Caco-2 (cell line): ENCODE results near the gene TMEM132C. TPM values are rescaled to one million over a fixed set of nuclear protein-coding genes. Genes with fewer than 3 reads are reported as not detected.

Experiments used
- BruUV-seq: library from RNA; stranded (reverse); fragments of 400-500 nt; replicated peaks from 2 replicates; lab custom pipeline; 2021; lab: Mats Ljungman, UMichigan
- CTCF ChIA-PET: fragments of 300-600 bp; sonication (Branson Sonifier 250); formaldehyde crosslinking; loops from one replicate; lab custom pipeline; 2022; ENCODE audit warnings: antibody characterized with exemption; lab: Charles Lee
- POLR2A ChIA-PET: fragments of 300-600 bp; sonication (Branson Sonifier 250); formaldehyde crosslinking; loops from one replicate; lab custom pipeline; 2022; ENCODE audit warnings: antibody characterized with exemption; lab: Charles Lee
- DNase-seq, 2 experiments: peaks; one replicate each; pipeline versions ENCODE4 v3.0.0 to v3.0.0-alpha.2; 2020 to 2022
- H3K27me3 ChIP-seq: replicated peaks from 2 replicates; pipeline ENCODE4 v1.6.0; 2011; ENCODE audit warnings: low read length; ENCODE audit not compliant: control insufficient read depth, insufficient read depth
- H3K36me3 ChIP-seq: 2 replicates; pipeline ENCODE4 v1.5.1; 2011; ENCODE audit warnings: low read length; ENCODE audit not compliant: control insufficient read depth, insufficient read depth
- H3K4me1 ChIP-seq: fragments of 250-450 bp; sonication (Bioruptor Pico); 2 replicates; pipeline ENCODE4 v1.5.1; 2020; ENCODE audit warnings: mild to moderate bottlenecking
- H3K4me3 ChIP-seq: 2 replicates; pipeline ENCODE4 v1.5.1; 2011; ENCODE audit warnings: low read depth, mild to moderate bottlenecking, control low read depth, low read length
- H3K9me3 ChIP-seq: fragments of 250-450 bp; sonication (Bioruptor Pico); 2 replicates; pipeline ENCODE4 v1.5.1; 2020; ENCODE audit warnings: mild to moderate bottlenecking, moderate library complexity
- H3K27ac Mint-ChIP-seq: one replicate; pipeline ENCODE4 v1.8.0; 2022; ENCODE audit warnings: mixed read lengths; ENCODE audit not compliant: unreplicated experiment
- H3K27me3 Mint-ChIP-seq: one replicate; pipeline ENCODE4 v1.8.0; 2022; ENCODE audit warnings: mixed read lengths; ENCODE audit not compliant: insufficient read depth, unreplicated experiment
- H3K36me3 Mint-ChIP-seq: one replicate; pipeline ENCODE4 v1.8.0; 2022; ENCODE audit warnings: mild to moderate bottlenecking, mixed read lengths; ENCODE audit not compliant: insufficient read depth, unreplicated experiment
- H3K4me1 Mint-ChIP-seq: one replicate; pipeline ENCODE4 v1.8.0; 2022; ENCODE audit warnings: low read depth, mixed read lengths; ENCODE audit not compliant: unreplicated experiment
- H3K4me3 Mint-ChIP-seq: one replicate; pipeline ENCODE4 v1.8.0; 2022; ENCODE audit warnings: mild to moderate bottlenecking, moderate library complexity, mixed read lengths; ENCODE audit not compliant: unreplicated experiment
- H3K9me3 Mint-ChIP-seq: one replicate; pipeline ENCODE4 v1.8.0; 2022; ENCODE audit warnings: mixed read lengths; ENCODE audit not compliant: unreplicated experiment
- intact Hi-C: fragments of 100-400 bp; cut with micrococcal nuclease; formaldehyde crosslinking; loops from one replicate; pipeline ENCODE4 v1.10.0; 2022; ENCODE audit not compliant: unreplicated experiment
- total RNA-seq: library from RNA; stranded (reverse); gene quantifications from 2 replicates; pipeline ENCODE4 v1.2.3, GENCODE V29; 2022
- TF ChIP-seq, protein P1 (sequence below), 2 experiments: fragments of 200-600 bp in 1 of 2; IDR thresholded peaks; 1 replicate in 1 of 2; 2 replicates in 1 of 2; pipeline versions ENCODE4 v1.5.1 to v1.8.0; 2011 to 2022; ENCODE audit warnings: antibody characterized with exemption in 1 of 2, control low read depth in 1 of 2, inconsistent platforms in 1 of 2, low read depth in 1 of 2, low read length in 1 of 2, mild to moderate bottlenecking in 1 of 2, moderate library complexity in 1 of 2; ENCODE audit not compliant: insufficient read depth in 1 of 2, severe bottlenecking in 1 of 2, unreplicated experiment in 1 of 2

Gene TMEM132C
- total RNA-seq, 1 experiment from 2014 or later, result not detected

DNA sequence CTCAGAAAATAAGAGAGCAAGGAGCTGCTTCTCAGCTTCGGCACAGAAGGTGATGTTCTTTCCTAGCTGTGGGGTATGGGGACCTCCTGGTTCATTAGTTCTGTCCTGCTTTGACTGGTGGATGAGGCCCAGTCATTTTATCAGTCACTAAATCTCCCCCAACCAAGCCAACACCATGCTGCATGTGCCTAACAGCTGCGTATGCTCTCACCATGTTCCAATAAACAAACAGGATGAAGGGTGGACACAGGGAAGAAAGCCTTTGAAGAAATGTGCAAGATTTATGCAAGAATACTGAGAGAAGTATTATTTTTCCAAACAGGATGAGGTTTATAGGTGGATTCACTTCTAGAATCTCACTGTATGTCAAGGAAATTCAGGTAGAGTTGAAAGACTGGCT lies 156.2 kb downstream of the TMEM132C start:
- POLR2A ChIA-PET, result no interaction called here
- no peak overlapping the region for H3K4me3 ChIP-seq
- intact Hi-C loops, result no loop called here
- no peaks in the 10 kb centered on the region for H3K4me1 ChIP-seq
- H3K36me3 Mint-ChIP-seq, result no peaks in the 10 kb centered on the region
- BruUV-seq, result no TSS peak
- peaks cover 5% of the 10 kb centered on the region for H3K27me3 Mint-ChIP-seq
- H3K36me3 ChIP-seq, result no peaks in the 10 kb centered on the region
- no peak for DNase-seq
- H3K4me3 Mint-ChIP-seq, result no peak overlapping the region
- H3K27me3 ChIP-seq, result no peaks in the 10 kb centered on the region
- CTCF ChIA-PET, result no interaction called here
- H3K4me1 Mint-ChIP-seq, result no peaks in the 10 kb centered on the region
- peaks cover 10% of the 10 kb centered on the region for H3K9me3 Mint-ChIP-seq
- TF ChIP-seq, protein P1, sequence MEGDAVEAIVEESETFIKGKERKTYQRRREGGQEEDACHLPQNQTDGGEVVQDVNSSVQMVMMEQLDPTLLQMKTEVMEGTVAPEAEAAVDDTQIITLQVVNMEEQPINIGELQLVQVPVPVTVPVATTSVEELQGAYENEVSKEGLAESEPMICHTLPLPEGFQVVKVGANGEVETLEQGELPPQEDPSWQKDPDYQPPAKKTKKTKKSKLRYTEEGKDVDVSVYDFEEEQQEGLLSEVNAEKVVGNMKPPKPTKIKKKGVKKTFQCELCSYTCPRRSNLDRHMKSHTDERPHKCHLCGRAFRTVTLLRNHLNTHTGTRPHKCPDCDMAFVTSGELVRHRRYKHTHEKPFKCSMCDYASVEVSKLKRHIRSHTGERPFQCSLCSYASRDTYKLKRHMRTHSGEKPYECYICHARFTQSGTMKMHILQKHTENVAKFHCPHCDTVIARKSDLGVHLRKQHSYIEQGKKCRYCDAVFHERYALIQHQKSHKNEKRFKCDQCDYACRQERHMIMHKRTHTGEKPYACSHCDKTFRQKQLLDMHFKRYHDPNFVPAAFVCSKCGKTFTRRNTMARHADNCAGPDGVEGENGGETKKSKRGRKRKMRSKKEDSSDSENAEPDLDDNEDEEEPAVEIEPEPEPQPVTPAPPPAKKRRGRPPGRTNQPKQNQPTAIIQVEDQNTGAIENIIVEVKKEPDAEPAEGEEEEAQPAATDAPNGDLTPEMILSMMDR (IDR thresholded peaks at IDR 0.05; ENCODE audit: insufficient read depth in 1 of 2, low read depth in 1 of 2, low read length in 1 of 2, severe bottlenecking in 1 of 2, unreplicated experiment in 1 of 2), result no peak
- H3K9me3 ChIP-seq, result no peaks in the 10 kb centered on the region
- H3K27ac Mint-ChIP-seq, result no peak overlapping the region

DNA sequence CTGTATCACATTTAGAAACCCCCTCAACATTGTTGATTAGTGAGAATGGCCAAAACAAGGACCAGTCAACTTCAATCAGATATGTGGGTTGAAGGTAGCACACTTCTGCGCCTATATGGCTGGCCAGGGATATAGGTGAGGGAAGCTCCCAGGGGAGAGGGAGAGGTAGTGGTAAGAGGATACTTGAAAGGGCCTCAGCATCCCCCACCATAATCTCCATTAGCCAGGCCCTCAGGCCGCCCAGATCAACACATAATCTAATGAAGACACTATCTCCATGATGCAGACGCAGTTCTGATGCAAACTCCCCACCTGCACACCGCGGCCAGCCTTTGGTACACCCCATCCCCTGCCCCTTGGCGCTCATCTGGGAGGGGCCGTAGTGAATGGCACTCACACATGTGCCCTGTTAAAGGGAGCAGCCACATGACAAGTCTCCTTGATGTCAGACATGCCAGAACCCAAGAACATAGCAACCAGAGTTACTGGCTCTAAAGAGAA lies 158.0 kb downstream of the TMEM132C start:
- H3K36me3 Mint-ChIP-seq, result no peaks in the 10 kb centered on the region
- peaks cover 8% of the 10 kb centered on the region for H3K9me3 Mint-ChIP-seq

DNA sequence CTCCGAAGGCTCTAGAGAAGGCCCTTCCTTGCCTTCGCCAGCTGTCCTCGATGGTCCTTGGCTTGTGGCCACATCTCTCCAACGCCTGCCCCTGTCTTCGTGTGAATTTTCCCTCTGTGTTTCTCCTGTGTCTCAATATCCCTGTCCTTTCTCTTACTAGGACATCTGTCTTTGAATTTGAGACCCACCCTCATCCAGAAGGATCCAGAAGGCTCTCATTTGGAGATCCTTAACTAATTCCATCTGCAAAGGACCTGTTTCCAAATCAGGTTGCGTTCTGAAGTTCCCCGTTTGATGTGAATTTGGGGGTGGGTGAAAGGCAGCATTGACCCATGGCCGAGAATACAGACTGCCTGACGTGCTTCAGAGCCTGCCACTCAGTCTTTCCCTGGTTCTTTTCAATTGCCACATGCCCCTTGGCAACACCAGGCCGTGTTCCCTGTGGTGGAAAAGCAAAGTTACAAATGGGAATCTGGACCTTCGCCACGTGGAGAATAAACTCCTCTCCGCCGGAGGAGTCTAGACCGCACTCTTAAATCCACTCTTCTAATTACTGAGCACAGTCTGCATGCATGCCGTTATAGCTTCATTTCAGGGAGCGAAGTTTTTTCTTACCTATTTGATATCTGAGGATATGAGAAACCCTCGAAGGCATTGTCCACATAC lies 158.8 kb downstream of the TMEM132C start:
- no TSS peak for BruUV-seq
- H3K9me3 ChIP-seq, result no peaks in the 10 kb centered on the region
- H3K27me3 Mint-ChIP-seq, result peaks cover 5% of the 10 kb centered on the region
- no peaks in the 10 kb centered on the region for H3K36me3 Mint-ChIP-seq
- H3K4me1 Mint-ChIP-seq, result no peaks in the 10 kb centered on the region
- POLR2A ChIA-PET, result no interaction called here
- H3K36me3 ChIP-seq, result no peaks in the 10 kb centered on the region
- CTCF ChIA-PET, result no interaction called here
- DNase-seq, result no peak
- H3K27me3 ChIP-seq, result no peaks in the 10 kb centered on the region
- H3K4me3 ChIP-seq, result no peak overlapping the region
- no peaks in the 10 kb centered on the region for H3K4me1 ChIP-seq
- H3K27ac Mint-ChIP-seq, result no peak overlapping the region
- no peak overlapping the region for H3K4me3 Mint-ChIP-seq
- intact Hi-C loops, result no loop called here
- TF ChIP-seq, protein P1 (IDR thresholded peaks at IDR 0.05; ENCODE audit: insufficient read depth in 1 of 2, low read depth in 1 of 2, low read length in 1 of 2, severe bottlenecking in 1 of 2, unreplicated experiment in 1 of 2), result no peak
- H3K9me3 Mint-ChIP-seq, result no peaks in the 10 kb centered on the region

More for the DNA sequence above, 158.0 kb downstream of the TMEM132C start:
- no peaks in the 10 kb centered on the region for H3K4me1 Mint-ChIP-seq
- CTCF ChIA-PET, result no interaction called here
- Histone ChIP-seq H3K9me3 (no peaks in the 10 kb centered on the region), H3K4me1 (no peaks in the 10 kb centered on the region), H3K27me3 (no peaks in the 10 kb centered on the region), H3K36me3 (no peaks in the 10 kb centered on the region), H3K4me3 (no peak overlapping the region)
- intact Hi-C loops, result no loop called here
- TF ChIP-seq, protein P1 (IDR thresholded peaks at IDR 0.05; ENCODE audit: insufficient read depth in 1 of 2, low read depth in 1 of 2, low read length in 1 of 2, severe bottlenecking in 1 of 2, unreplicated experiment in 1 of 2), result no peak
- no peak overlapping the region for H3K4me3 Mint-ChIP-seq
- no peak overlapping the region for H3K27ac Mint-ChIP-seq
- BruUV-seq, result no TSS peak
- H3K27me3 Mint-ChIP-seq, result peaks cover 5% of the 10 kb centered on the region
- DNase-seq, result no peak
- POLR2A ChIA-PET, result no interaction called here
